HepG2 (cell line): ENCODE data around the gene DNASE1. TPM values are rescaled to one million over a fixed set of nuclear protein-coding genes. Genes with fewer than 3 reads are reported as not detected.

ENCODE experiments used
- AGO2 ChIP-seq: fragments of 200-400 bp; formaldehyde crosslinking; optimal IDR thresholded peaks from 2 replicates; pipeline ENCODE3; 2017; ENCODE audit warnings: mild to moderate bottlenecking, low read depth, low read length, moderate library complexity
- CENPX ChIP-seq: sonication (generic); formaldehyde crosslinking; IDR thresholded peaks from 2 replicates; pipeline ENCODE4 v1.9.0; 2021; ENCODE audit warnings: mild to moderate bottlenecking, missing genetic modification reagents, moderate library complexity
- HNRNPL ChIP-seq: fragments of 200-400 bp; formaldehyde crosslinking; IDR thresholded peaks from 2 replicates; pipeline ENCODE4 v1.6.1; 2017; ENCODE audit warnings: mild to moderate bottlenecking, low read depth, low read length
- HOXA5 ChIP-seq: sonication (generic); formaldehyde crosslinking; IDR thresholded peaks from 2 replicates; pipeline ENCODE4 v1.4.0; 2020; ENCODE audit warnings: missing genetic modification reagents
- NR2F1 ChIP-seq, 2 experiments: fragments of 450-650 bp in 1 of 2; formaldehyde crosslinking in 1 of 2; IDR thresholded peaks; 2 replicates each; pipeline versions ENCODE4 v1.5.0 to v1.6.1; 2016 to 2020; ENCODE audit warnings: mild to moderate bottlenecking in 1 of 2, missing compliant biosample characterization in 1 of 2, missing genetic modification reagents in 1 of 2, moderate library complexity in 1 of 2
- PCBP1 ChIP-seq: fragments of 200-400 bp; formaldehyde crosslinking; IDR thresholded peaks from 2 replicates; pipeline ENCODE4 v1.6.1; 2017; ENCODE audit warnings: mild to moderate bottlenecking, low read depth, low read length, borderline replicate concordance
- SALL2 ChIP-seq: sonication (generic); formaldehyde crosslinking; IDR thresholded peaks from 2 replicates; pipeline ENCODE4 v1.8.1; 2023; ENCODE audit warnings: mild to moderate bottlenecking, missing genetic modification reagents, inconsistent platforms
- SMC3 ChIP-seq: IDR thresholded peaks from 2 replicates; pipeline ENCODE4 v1.6.1; 2011; ENCODE audit warnings: low read length, improper control_type of control experiment
- SP5 ChIP-seq: IDR thresholded peaks from 2 replicates; pipeline ENCODE4 v1.6.1; 2016; ENCODE audit warnings: low read depth, borderline replicate concordance
- TEAD3 ChIP-seq: optimal IDR thresholded peaks from 2 replicates; pipeline ENCODE3; 2016; ENCODE audit warnings: borderline replicate concordance
- ZBTB2 ChIP-seq: sonication (generic); formaldehyde crosslinking; IDR thresholded peaks from 2 replicates; pipeline ENCODE4 v1.8.0; 2022; ENCODE audit warnings: low read depth, missing genetic modification reagents
- ZC3H4 ChIP-seq: sonication (generic); formaldehyde crosslinking; IDR thresholded peaks from 2 replicates; pipeline ENCODE4 v1.4.0; 2020; ENCODE audit warnings: missing genetic modification reagents, borderline replicate concordance
- polyA plus RNA-seq, 8 experiments: library from polyadenylated mRNA; depleted of rRNA in 3 of 8; stranded (reverse) in 7 of 8; unstranded in 1 of 8; fragments of >200 nt; fragmentation: Illumina TruSeq in 4 of 8; extraction: Trizol in 4 of 8; gene quantifications; 2 replicates each; pipeline versions ENCODE4 v1.2.1 to v1.2.3, GENCODE V29; 2011 to 2016; ENCODE audit warnings: low read depth in 4 of 8, missing spikeins in 1 of 8, mixed read lengths in 1 of 8; ENCODE audit not compliant: insufficient read depth in 1 of 8
- total RNA-seq, 5 experiments: library from RNA; depleted of rRNA; stranded (reverse); fragments of >200 nt; fragmentation: Illumina TruSeq; extraction: Trizol; gene quantifications; 2 replicates each; pipeline ENCODE4 v1.2.3, GENCODE V29; 2016; ENCODE audit warnings: low read depth in 1 of 5
- TF ChIP-seq, protein P1 (sequence below): sonication (generic); formaldehyde crosslinking; IDR thresholded peaks from 2 replicates; pipeline ENCODE4 v1.5.1; 2020; ENCODE audit warnings: mild to moderate bottlenecking, missing genetic modification reagents, borderline replicate concordance
- TF ChIP-seq, protein P2 (sequence below): sonication (generic); formaldehyde crosslinking; IDR thresholded peaks from 2 replicates; pipeline ENCODE4 v1.5.1; 2020; ENCODE audit warnings: missing genetic modification reagents, mild to moderate bottlenecking, borderline replicate concordance
- TF ChIP-seq, protein P3 (sequence below): IDR thresholded peaks from 2 replicates; pipeline ENCODE4 v1.6.1; 2016; ENCODE audit warnings: mild to moderate bottlenecking
- TF ChIP-seq, protein P4 (sequence below): IDR thresholded peaks from 2 replicates; pipeline ENCODE4 v1.6.1; 2016; ENCODE audit warnings: missing compliant biosample characterization, missing genetic modification reagents, borderline replicate concordance

The DNASE1 gene
- total and polyA plus RNA-seq, 2 of the 13 experiments (the other 11 are each of a cell fraction or from before 2014, with no cell fraction given), result 7.1 to 11.1 TPM

- TF ChIP-seq, protein P1, sequence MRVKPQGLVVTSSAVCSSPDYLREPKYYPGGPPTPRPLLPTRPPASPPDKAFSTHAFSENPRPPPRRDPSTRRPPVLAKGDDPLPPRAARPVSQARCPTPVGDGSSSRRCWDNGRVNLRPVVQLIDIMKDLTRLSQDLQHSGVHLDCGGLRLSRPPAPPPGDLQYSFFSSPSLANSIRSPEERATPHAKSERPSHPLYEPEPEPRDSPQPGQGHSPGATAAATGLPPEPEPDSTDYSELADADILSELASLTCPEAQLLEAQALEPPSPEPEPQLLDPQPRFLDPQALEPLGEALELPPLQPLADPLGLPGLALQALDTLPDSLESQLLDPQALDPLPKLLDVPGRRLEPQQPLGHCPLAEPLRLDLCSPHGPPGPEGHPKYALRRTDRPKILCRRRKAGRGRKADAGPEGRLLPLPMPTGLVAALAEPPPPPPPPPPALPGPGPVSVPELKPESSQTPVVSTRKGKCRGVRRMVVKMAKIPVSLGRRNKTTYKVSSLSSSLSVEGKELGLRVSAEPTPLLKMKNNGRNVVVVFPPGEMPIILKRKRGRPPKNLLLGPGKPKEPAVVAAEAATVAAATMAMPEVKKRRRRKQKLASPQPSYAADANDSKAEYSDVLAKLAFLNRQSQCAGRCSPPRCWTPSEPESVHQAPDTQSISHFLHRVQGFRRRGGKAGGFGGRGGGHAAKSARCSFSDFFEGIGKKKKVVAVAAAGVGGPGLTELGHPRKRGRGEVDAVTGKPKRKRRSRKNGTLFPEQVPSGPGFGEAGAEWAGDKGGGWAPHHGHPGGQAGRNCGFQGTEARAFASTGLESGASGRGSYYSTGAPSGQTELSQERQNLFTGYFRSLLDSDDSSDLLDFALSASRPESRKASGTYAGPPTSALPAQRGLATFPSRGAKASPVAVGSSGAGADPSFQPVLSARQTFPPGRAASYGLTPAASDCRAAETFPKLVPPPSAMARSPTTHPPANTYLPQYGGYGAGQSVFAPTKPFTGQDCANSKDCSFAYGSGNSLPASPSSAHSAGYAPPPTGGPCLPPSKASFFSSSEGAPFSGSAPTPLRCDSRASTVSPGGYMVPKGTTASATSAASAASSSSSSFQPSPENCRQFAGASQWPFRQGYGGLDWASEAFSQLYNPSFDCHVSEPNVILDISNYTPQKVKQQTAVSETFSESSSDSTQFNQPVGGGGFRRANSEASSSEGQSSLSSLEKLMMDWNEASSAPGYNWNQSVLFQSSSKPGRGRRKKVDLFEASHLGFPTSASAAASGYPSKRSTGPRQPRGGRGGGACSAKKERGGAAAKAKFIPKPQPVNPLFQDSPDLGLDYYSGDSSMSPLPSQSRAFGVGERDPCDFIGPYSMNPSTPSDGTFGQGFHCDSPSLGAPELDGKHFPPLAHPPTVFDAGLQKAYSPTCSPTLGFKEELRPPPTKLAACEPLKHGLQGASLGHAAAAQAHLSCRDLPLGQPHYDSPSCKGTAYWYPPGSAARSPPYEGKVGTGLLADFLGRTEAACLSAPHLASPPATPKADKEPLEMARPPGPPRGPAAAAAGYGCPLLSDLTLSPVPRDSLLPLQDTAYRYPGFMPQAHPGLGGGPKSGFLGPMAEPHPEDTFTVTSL (CRISPR knock-in tag), result no peak
- TF ChIP-seq TEAD3 (CRISPR knock-in tag), result no peak
- TF ChIP-seq HOXA5 (CRISPR knock-in tag), result peak; percentile 70; the same call in 1 of the 2 replicates
- TF ChIP-seq, protein P2, sequence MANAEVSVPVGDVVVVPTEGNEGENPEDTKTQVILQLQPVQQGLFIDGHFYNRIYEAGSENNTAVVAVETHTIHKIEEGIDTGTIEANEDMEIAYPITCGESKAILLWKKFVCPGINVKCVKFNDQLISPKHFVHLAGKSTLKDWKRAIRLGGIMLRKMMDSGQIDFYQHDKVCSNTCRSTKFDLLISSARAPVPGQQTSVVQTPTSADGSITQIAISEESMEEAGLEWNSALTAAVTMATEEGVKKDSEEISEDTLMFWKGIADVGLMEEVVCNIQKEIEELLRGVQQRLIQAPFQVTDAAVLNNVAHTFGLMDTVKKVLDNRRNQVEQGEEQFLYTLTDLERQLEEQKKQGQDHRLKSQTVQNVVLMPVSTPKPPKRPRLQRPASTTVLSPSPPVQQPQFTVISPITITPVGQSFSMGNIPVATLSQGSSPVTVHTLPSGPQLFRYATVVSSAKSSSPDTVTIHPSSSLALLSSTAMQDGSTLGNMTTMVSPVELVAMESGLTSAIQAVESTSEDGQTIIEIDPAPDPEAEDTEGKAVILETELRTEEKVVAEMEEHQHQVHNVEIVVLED (CRISPR knock-in tag), result peak; percentile 38; the same call in 1 of the 2 replicates
- TF ChIP-seq ZBTB2 (CRISPR knock-in tag), result no peak
- TF ChIP-seq SALL2, result no peak
- peak; percentile 81 for TF ChIP-seq SMC3
- TF ChIP-seq NR2F1 (CRISPR knock-in tag; IDR thresholded peaks at IDR 0.05), result no peak
- no peak for TF ChIP-seq ZC3H4
- no peak for TF ChIP-seq HNRNPL
- no peak for TF ChIP-seq CENPX (CRISPR knock-in tag)
- TF ChIP-seq, protein P3, sequence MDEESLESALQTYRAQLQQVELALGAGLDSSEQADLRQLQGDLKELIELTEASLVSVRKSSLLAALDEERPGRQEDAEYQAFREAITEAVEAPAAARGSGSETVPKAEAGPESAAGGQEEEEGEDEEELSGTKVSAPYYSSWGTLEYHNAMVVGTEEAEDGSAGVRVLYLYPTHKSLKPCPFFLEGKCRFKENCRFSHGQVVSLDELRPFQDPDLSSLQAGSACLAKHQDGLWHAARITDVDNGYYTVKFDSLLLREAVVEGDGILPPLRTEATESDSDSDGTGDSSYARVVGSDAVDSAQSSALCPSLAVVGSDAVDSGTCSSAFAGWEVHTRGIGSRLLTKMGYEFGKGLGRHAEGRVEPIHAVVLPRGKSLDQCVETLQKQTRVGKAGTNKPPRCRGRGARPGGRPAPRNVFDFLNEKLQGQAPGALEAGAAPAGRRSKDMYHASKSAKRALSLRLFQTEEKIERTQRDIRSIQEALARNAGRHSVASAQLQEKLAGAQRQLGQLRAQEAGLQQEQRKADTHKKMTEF (CRISPR knock-in tag), result peak; percentile 34; the same call in 1 of the 2 replicates
- TF ChIP-seq, protein P4, sequence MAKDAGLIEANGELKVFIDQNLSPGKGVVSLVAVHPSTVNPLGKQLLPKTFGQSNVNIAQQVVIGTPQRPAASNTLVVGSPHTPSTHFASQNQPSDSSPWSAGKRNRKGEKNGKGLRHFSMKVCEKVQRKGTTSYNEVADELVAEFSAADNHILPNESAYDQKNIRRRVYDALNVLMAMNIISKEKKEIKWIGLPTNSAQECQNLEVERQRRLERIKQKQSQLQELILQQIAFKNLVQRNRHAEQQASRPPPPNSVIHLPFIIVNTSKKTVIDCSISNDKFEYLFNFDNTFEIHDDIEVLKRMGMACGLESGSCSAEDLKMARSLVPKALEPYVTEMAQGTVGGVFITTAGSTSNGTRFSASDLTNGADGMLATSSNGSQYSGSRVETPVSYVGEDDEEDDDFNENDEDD, result no peak
- TF ChIP-seq PCBP1, result no peak
- no peak for TF ChIP-seq SP5 (CRISPR knock-in tag)
- TF ChIP-seq AGO2, result no peak
These were observed 36.0 kb downstream of the DNASE1 start (continued) for GRCh38 chr16:3690470-3690928.
